Keratinocyte (primary cell): ENCODE results near the gene UCP2. TPM values are rescaled to one million over a fixed set of nuclear protein-coding genes. Genes with fewer than 3 reads are reported as not detected.

Experiments
- DNase-seq: peaks from one replicate; pipeline ENCODE4 v3.0.0-alpha.2; 2011; ENCODE audit warnings: low read depth, missing footprints, low spot score
- FAIRE-seq: peaks from 2 replicates; lab custom pipeline; 2011; peaks lifted over from hg19 to GRCh38; lab: Jason Lieb, UNC
- H2AFZ ChIP-seq: 2 replicates; pipeline ENCODE4 v1.6.0; 2012; ENCODE audit warnings: low read length, control low read depth, inconsistent platforms; ENCODE audit not compliant: control insufficient read depth
- H3K27ac ChIP-seq: 2 replicates; pipeline ENCODE4 v1.5.1; 2011; ENCODE audit warnings: low read length; ENCODE audit not compliant: control insufficient read depth, insufficient read depth
- H3K27me3 ChIP-seq: 3 replicates; pipeline ENCODE4 v1.6.0; 2011; ENCODE audit warnings: low read length; ENCODE audit not compliant: control insufficient read depth, insufficient read depth; ENCODE audit errors: extremely low read depth
- H3K36me3 ChIP-seq, 2 experiments: 2 replicates in 1 of 2; 3 replicates in 1 of 2; pipeline ENCODE4 v1.5.1; 2011; ENCODE audit warnings: low read length in 2 of 2, mild to moderate bottlenecking in 1 of 2; ENCODE audit not compliant: control insufficient read depth in 2 of 2, insufficient read depth in 2 of 2; ENCODE audit errors: extremely low read depth in 1 of 2
- H3K4me1 ChIP-seq: 3 replicates; pipeline ENCODE4 v1.5.1; 2011; ENCODE audit warnings: low read length; ENCODE audit not compliant: control insufficient read depth, insufficient read depth; ENCODE audit errors: extremely low read depth
- H3K4me2 ChIP-seq: 3 replicates; pipeline ENCODE4 v1.6.0; 2011; ENCODE audit warnings: low read depth, low read length; ENCODE audit not compliant: control insufficient read depth, insufficient read depth; ENCODE audit errors: extremely low read depth
- H3K4me3 ChIP-seq, 3 experiments: fragments of 200-600 bp in 1 of 3; sonication (generic) in 1 of 3; 2 replicates in 2 of 3; 3 replicates in 1 of 3; pipeline ENCODE4 v1.5.1; 2011 to 2016; ENCODE audit warnings: low read length in 3 of 3, mild to moderate bottlenecking in 3 of 3, control low read depth in 2 of 3, inconsistent platforms in 1 of 3, low read depth in 1 of 3, mixed read lengths in 1 of 3, mixed run types in 1 of 3, moderate library complexity in 1 of 3; ENCODE audit not compliant: control insufficient read depth in 2 of 3, insufficient read depth in 2 of 3; ENCODE audit errors: extremely low read depth in 1 of 3
- H3K79me2 ChIP-seq: 2 replicates; pipeline ENCODE4 v1.6.0; 2012; ENCODE audit warnings: low read length; ENCODE audit not compliant: control insufficient read depth, insufficient read depth
- H3K9ac ChIP-seq: 3 replicates; pipeline ENCODE4 v1.6.0; 2011; ENCODE audit warnings: low read length; ENCODE audit not compliant: control insufficient read depth, insufficient read depth; ENCODE audit errors: extremely low read depth
- H3K9me1 ChIP-seq: 3 replicates; pipeline ENCODE4 v1.6.0; 2011; ENCODE audit warnings: low read length; ENCODE audit not compliant: control insufficient read depth, insufficient read depth; ENCODE audit errors: extremely low read depth
- H3K9me3 ChIP-seq: 2 replicates; pipeline ENCODE4 v1.5.1; 2012; ENCODE audit warnings: low read depth, low read length; ENCODE audit not compliant: control insufficient read depth
- H4K20me1 ChIP-seq: 3 replicates; pipeline ENCODE4 v1.6.0; 2011; ENCODE audit warnings: low read length; ENCODE audit not compliant: control insufficient read depth, insufficient read depth; ENCODE audit errors: extremely low read depth
- CTCF ChIP-seq, 3 experiments: IDR thresholded peaks in 1 of 3; conservative IDR thresholded peaks in 1 of 3; optimal IDR thresholded peaks in 1 of 3; 2 replicates in 2 of 3; 3 replicates in 1 of 3; pipeline versions ENCODE3 to v1.5.1; 2011; ENCODE audit warnings: low read length in 3 of 3, mild to moderate bottlenecking in 3 of 3, moderate library complexity in 2 of 3, control low read depth in 1 of 3, inconsistent platforms in 1 of 3; ENCODE audit not compliant: insufficient read depth in 2 of 3; ENCODE audit errors: extremely low read depth in 1 of 3
- EZH2 ChIP-seq: IDR thresholded peaks from one replicate; pipeline ENCODE4 v1.6.1; 2012; ENCODE audit warnings: inconsistent platforms, mild to moderate bottlenecking, low read length, moderate library complexity
- dilution Hi-C: fragments of 300-500 bp; cut with MboI; formaldehyde crosslinking; loops from one replicate; pipeline ENCODE4 v1.7.0; 2020; ENCODE audit warnings: low sequenced_read_pairs; ENCODE audit not compliant: extremely low pct_ligation_motif_present
- polyA plus RNA-seq, 5 experiments: library from polyadenylated mRNA; depleted of rRNA in 3 of 5; stranded (reverse) in 3 of 5; stranded (forward) in 1 of 5; unstranded in 1 of 5; fragments of >200 nt; gene quantifications; 1 replicate in 1 of 5; 2 replicates in 3 of 5; 3 replicates in 1 of 5; pipeline versions ENCODE4 v1.2.1 to v1.2.3, GENCODE V29; 2011 to 2012; ENCODE audit warnings: missing spikeins in 2 of 5, low read depth in 1 of 5, low replicate concordance in 1 of 5

UCP2 gene
- polyA plus RNA-seq, 1 donor (not counting 4 experiments of a cell fraction or from before 2014, with no cell fraction given): 1.1 TPM

- no peak overlapping the region for H3K27ac ChIP-seq
- no peak for DNase-seq
- no peak for FAIRE-seq
- no peaks in the 10 kb centered on the region for H3K9me3 ChIP-seq
- no peaks in the 10 kb centered on the region for H3K27me3 ChIP-seq
- H3K36me3 ChIP-seq: no peaks in the 10 kb centered on the region
- no peaks in the 10 kb centered on the region for H3K9me1 ChIP-seq
- H3K79me2 ChIP-seq: no peaks in the 10 kb centered on the region
- no peak overlapping the region for H3K9ac ChIP-seq
- no peak overlapping the region for H2AFZ ChIP-seq
- H4K20me1 ChIP-seq: no peaks in the 10 kb centered on the region
- dilution Hi-C loops: no loop called here
- H3K4me1 ChIP-seq: no peaks in the 10 kb centered on the region
- TF ChIP-seq EZH2 (no peak), CTCF (optimal IDR thresholded peaks at IDR 0.05 in 1 of 3, IDR thresholded peaks at IDR 0.05 in 1 of 3, conservative IDR thresholded peaks at IDR 0.05 in 1 of 3; ENCODE audit: extremely low read depth in 1 of 3, insufficient read depth in 2 of 3, low read length in 3 of 3) (no peak)
- no peak overlapping the region for H3K4me3 ChIP-seq
- H3K4me2 ChIP-seq: no peak overlapping the region
Observed at GRCh38 chr11:73968356-73968966, 14.2 kb downstream of the UCP2 start.

- Histone ChIP-seq H3K9ac (no peak overlapping the region), H3K9me1 (no peaks in the 10 kb centered on the region), H2AFZ (no peak overlapping the region), H3K9me3 (no peaks in the 10 kb centered on the region), H3K79me2 (no peaks in the 10 kb centered on the region), H3K4me3 (no peak overlapping the region), H3K36me3 (no peaks in the 10 kb centered on the region), H3K27me3 (no peaks in the 10 kb centered on the region), H3K4me1 (no peaks in the 10 kb centered on the region), H4K20me1 (no peaks in the 10 kb centered on the region), H3K27ac (no peak overlapping the region), H3K4me2 (no peak overlapping the region)
- TF ChIP-seq CTCF (optimal IDR thresholded peaks at IDR 0.05 in 1 of 3, IDR thresholded peaks at IDR 0.05 in 1 of 3, conservative IDR thresholded peaks at IDR 0.05 in 1 of 3; ENCODE audit: extremely low read depth in 1 of 3, insufficient read depth in 2 of 3, low read length in 3 of 3) (no peak), EZH2 (no peak)
- DNase-seq (no peak), FAIRE-seq (no peak)
- dilution Hi-C loops: no loop called here
Observed at GRCh38 chr11:73965764-73966121, 16.9 kb downstream of the UCP2 start.
